ENCODE data around the gene LRRC46.

Gene LRRC46

DNA sequence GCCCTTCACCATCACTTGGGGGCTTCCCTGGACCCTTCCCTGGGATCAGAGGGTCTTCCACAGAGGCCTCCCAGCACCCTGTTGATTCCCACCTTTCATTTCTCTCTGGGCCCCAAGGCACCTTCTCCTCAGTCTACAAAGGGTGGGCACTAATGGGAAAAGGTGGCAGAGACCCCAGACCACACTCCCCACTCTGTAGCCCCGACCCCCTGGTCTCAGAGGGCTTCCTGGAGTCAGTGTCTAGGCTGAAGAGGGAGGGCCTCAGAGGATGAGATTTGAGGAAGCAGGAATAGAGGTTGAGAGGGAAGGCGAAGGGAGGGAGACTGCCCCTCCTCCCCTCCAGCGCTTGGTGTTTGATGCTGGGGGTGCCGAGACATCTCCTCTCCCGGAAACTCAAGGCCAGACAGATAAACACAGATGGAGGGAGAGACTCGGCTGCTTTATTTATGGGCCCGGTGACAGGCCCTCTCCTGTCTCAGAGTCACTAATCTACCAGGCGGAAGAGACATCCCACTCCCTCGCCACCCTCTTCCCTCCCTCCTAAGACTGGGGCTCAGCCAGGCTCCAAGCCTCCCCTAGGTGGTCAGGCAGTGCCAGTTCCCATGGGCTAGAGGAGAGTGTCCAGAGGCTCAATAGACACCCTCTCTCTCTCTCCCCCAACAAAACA lies 46.0 kb downstream of the LRRC46 start:
- no peak for DNase-seq (ENCODE audit: low spot score)

DNA sequence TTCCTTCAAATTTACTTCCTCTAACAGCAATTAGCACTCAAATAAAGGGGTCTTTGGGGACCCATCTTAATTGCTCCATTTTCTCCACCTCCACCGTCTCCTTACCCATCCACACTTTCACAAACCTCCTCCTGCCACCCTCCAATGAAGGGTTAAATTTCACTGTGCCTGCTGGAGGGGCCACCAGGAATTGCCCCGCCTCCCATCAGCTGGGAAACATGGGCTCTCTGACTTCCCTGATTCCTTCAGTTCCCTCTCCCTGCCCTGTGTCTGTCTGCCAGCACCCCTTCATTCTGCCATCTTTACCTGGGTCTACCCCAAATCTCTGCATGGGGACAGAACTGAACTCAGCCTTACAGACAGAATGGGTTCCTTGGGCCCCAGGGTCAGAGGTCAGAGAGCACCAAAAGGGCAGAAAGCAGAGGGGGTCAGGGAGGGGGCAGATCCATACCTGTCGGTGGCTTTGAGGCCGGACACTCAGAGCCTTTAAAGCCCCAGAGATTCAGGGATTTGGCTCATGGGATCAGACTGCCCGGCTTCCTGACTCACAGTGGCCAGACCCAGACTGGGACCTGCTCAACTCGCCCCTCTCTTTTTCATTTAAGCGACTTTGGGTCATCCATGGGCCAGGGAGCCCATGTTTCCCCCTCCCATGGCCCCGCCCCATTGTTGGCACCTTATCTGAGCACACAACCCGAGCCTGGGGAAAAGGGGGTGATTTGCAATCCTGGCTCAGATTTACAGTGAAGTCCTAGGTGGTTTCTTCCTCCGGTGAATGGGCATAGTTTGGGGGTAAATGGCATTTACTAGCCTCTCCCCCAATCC lies 46.9 kb downstream of the LRRC46 start:
- DNase-seq (ENCODE audit: low spot score) = no peak

DNA sequence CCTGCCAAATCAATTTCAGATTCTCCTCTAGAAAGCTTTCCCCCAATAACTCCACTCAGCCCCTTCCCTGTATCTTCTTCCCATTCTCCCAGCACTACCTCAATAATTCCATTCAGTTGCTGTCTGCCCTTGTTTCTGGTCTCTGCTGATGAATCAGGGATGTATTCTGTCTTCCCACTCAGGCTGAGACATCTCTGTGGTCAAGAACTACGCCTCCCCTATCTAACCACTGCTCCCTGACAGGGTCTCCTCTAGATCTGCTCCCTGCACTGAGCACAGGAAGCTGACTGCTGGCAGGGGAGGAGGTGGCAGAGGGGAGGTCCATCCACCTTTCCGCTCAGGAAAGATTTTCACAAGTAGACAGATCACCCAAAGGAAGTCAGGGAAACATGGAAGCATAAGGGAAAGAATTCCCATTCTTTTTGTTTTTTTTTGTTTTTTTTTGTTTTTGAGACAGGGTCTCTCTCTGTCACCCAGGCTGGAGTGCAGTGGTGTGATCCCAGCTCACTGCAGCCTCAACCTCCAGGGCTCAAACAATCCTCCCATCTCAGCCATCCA lies 47.6 kb downstream of the LRRC46 start:
- no peak for DNase-seq (ENCODE audit: low spot score)

DNA sequence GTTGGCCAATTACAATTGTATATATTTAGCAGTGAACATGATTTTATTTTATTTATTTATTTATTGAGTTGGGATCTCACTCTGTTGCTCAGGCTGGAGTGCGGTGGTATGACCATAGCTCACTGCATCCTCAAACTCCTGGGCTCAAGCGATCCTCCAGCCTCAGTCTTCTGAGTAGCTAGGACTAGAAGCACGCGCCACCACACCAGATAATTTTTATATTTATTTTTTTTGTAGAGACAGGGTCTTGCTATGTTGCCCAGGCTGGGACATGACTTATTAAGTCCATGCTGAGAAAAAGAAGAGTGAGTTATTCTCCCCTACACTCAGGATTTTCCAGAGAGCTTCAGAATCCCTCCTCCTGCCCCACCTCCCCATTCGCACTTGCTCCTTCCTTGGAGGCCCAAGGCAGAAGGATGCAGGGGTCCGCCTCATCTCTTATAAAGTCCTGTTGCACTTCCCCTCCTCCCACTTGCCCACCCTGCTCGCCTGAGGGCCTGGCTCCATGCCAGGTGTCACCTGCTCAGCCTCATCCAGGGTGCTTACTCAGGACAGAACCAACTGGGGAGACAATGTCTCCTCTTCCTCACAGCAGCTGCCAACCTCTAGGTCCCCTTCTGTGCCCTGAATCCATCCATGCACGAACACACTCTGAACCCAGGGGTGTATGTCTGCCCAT lies 48.4 kb downstream of the LRRC46 start:
- no peak for DNase-seq (ENCODE audit: low spot score)

DNA sequence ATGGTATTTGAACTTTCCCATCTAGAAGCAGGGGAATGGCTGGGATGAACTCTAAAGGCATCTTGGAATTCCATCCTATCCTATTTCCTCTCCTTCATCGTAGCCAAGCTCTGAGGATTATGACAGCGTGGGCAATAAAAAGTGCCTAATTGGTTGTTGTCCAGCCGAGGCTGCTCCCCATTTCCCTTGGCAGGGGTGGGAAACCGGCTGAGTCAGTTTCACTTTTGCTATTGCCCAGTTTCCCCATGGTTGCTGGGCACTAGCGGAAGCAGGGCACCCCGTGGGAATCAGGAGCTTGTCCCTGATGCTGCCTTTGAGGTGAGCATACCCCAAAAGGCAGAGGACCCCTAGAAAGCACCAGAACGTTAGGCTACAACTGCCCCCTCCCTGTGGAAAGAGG lies 50.8 kb downstream of the LRRC46 start:
- DNase-seq (ENCODE audit: low spot score) = peak; percentile 44

DNA sequence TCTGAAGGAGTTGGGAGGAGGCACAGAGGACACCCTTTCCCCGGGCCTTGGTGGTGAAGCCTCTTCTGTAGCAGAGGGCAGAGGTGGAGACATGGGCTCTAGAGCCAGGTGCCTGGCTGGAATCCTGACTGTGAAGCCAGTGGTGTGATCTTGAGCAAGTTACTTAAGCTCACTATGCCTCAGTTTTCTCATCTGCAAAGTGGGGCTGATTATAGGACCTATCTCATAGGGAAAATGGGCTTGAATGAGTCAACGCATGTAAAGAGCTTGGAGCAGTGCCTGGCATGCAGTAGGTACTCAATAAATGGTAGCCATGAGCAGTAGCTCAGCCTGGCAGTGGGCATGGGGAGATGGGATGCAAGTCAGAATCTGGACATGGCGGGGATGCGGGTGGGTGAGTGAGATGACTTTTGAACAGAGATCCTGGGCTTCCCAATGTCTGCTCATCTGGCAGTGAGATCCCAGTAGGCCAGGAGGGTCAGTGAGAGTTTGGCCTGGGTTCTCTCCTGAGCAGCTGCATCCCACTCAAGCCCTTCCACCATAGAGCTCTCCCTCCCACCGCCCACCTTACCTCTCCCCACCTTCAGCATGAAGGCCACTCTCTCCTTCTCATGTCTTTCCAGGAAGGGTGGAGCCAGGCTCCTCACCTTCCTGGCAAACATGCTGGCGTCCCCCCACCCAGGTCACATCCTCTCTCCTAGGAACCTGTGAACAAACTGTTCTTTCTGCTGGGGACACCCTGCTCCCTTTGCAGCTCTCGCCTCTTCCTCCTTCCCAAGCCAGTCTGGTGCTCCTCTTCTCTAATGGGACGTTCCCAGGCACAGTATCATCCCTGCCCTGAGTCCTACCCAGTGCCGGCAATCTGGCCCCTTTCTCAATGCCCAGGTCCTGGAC lies 51.5 kb downstream of the LRRC46 start:
- DNase-seq (ENCODE audit: low spot score) = no peak

DNA sequence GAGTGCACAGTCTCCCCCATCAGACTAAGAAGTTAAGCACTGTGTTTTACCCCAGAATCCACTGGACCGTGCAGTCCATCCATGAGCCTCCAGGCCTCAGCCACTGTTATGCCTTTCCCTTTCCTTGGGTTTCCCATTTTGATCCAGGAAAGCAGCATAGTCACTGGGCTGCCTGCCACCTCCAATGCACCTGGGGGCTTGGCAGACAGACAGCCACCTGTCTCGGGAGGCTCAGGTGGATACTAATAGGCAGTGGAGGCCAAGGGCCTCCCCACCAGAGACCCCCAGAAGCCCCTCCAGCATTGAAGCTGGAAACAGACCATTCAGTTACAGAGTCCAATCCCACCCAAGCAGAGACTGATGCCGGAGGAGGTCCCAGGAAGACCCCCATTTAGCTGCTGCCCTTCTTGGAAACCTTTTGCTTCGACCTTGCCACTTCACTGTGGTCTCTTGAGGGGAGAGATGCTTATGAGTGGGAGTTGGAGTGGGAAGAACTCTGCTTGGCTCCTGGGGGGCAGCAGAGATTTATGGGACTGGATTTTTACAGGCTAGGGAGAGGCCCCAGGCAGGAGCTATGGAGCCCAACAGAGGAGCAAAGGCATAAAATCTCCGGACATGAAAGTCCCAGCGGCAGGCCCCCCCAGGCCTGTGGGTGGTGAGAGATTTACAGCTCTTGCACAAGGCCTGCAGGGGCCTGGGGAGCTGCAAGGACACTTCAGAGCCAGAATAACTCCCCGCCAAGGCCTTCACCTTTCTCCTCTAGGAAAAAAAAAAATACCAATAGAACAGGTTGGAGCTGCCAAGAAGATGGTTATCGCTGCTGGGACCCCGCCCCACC lies 52.3 kb downstream of the LRRC46 start:
- DNase-seq (ENCODE audit: low spot score) = no peak

DNA sequence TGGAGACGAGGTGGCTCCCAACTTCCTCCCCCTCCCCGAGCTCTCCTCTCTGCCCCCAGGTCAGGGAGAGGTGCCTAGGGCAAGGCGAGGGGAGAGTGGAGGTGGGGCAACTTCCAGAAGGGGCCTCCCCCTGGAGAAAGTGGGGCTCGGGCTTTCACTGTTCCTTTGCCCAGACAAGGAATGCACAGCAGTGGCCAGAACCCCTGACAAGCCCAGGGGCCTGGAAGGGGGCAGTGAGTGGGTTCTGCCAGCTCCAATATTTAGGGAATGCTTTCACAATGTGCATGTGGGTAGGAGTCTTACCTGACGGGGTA lies 52.9 kb downstream of the LRRC46 start:
- DNase-seq (ENCODE audit: low spot score) = no peak

DNA sequence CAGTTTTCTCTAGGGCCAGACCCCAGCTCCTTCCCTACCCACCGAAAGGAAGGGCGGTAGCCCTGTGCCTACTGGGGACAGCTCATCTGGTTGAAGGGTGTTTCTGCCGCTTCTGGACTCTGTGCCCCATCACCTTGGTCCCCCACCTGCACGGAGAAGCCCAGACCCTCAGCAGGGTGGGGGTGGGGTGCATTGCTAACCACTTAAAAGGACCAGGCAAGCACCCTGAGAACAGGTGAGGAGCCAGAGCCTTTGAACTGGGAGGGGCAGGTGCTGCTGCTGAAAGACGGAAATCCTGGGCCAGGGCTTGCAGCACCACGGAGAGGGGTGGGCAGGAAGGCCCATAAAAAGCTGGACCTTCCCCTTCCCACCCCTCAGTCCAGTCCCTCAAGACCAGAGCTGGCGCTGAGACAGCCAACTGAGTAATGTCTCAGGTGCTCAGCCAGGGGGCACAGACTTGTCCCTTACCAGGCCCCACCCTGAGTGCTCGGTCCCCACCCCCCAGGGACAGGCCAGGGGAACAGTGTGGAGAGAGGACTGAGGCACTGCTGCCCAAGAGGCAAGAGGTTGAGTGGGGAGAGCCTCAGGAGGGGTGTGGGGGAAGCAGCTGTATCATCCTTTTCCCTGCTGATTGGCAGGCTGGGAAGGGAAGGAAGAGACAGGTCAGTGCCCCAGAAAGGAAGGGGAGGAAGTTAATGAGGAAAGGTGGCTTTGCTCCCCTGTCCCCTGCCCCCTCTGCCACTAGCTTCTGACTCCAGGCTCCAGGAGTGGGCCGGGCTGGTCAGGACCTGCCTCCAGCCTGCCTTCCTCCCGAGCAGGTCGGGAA lies 53.6 kb downstream of the LRRC46 start:
- no peak for DNase-seq (ENCODE audit: low spot score)

Measured in hepatic stellate cell (primary cell).